Stomach smooth muscle (tissue), 2 donors: ENCODE data around the gene RNF17.

ENCODE experiments used
- H3K27ac ChIP-seq: one replicate; pipeline ENCODE4 v1.7.0; 2013; ENCODE audit warnings: mild to moderate bottlenecking, low read length, inconsistent platforms
- H3K27me3 ChIP-seq, 2 donors: one replicate each; pipeline ENCODE4 v1.7.0; 2013; ENCODE audit warnings: low read length in 2 of 2; ENCODE audit not compliant: insufficient read depth in 2 of 2, control insufficient read depth in 1 of 2
- H3K36me3 ChIP-seq, 2 donors: one replicate each; pipeline ENCODE4 v1.7.0; 2013; ENCODE audit warnings: low read length in 2 of 2; ENCODE audit not compliant: control insufficient read depth in 2 of 2, insufficient read depth in 2 of 2
- H3K4me1 ChIP-seq: one replicate; pipeline ENCODE4 v1.7.0; 2013; ENCODE audit warnings: low read length; ENCODE audit not compliant: control insufficient read depth, insufficient read depth
- H3K4me3 ChIP-seq, 2 donors: one replicate each; pipeline ENCODE4 v1.7.0; 2013; ENCODE audit warnings: low read length in 2 of 2
- H3K9ac ChIP-seq, 2 donors: one replicate each; pipeline ENCODE4 v1.7.0; 2013; ENCODE audit warnings: low read length in 2 of 2, mild to moderate bottlenecking in 1 of 2
- H3K9me3 ChIP-seq, 2 donors: one replicate each; pipeline ENCODE4 v1.7.0; 2013; ENCODE audit warnings: low read length in 2 of 2; ENCODE audit not compliant: control insufficient read depth in 2 of 2
- donor health status: healthy.
- donor health status: Pancreatic carcinoma.

Gene RNF17, protein sequence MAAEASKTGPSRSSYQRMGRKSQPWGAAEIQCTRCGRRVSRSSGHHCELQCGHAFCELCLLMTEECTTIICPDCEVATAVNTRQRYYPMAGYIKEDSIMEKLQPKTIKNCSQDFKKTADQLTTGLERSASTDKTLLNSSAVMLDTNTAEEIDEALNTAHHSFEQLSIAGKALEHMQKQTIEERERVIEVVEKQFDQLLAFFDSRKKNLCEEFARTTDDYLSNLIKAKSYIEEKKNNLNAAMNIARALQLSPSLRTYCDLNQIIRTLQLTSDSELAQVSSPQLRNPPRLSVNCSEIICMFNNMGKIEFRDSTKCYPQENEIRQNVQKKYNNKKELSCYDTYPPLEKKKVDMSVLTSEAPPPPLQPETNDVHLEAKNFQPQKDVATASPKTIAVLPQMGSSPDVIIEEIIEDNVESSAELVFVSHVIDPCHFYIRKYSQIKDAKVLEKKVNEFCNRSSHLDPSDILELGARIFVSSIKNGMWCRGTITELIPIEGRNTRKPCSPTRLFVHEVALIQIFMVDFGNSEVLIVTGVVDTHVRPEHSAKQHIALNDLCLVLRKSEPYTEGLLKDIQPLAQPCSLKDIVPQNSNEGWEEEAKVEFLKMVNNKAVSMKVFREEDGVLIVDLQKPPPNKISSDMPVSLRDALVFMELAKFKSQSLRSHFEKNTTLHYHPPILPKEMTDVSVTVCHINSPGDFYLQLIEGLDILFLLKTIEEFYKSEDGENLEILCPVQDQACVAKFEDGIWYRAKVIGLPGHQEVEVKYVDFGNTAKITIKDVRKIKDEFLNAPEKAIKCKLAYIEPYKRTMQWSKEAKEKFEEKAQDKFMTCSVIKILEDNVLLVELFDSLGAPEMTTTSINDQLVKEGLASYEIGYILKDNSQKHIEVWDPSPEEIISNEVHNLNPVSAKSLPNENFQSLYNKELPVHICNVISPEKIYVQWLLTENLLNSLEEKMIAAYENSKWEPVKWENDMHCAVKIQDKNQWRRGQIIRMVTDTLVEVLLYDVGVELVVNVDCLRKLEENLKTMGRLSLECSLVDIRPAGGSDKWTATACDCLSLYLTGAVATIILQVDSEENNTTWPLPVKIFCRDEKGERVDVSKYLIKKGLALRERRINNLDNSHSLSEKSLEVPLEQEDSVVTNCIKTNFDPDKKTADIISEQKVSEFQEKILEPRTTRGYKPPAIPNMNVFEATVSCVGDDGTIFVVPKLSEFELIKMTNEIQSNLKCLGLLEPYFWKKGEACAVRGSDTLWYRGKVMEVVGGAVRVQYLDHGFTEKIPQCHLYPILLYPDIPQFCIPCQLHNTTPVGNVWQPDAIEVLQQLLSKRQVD (N-terminal part only)

DNA sequence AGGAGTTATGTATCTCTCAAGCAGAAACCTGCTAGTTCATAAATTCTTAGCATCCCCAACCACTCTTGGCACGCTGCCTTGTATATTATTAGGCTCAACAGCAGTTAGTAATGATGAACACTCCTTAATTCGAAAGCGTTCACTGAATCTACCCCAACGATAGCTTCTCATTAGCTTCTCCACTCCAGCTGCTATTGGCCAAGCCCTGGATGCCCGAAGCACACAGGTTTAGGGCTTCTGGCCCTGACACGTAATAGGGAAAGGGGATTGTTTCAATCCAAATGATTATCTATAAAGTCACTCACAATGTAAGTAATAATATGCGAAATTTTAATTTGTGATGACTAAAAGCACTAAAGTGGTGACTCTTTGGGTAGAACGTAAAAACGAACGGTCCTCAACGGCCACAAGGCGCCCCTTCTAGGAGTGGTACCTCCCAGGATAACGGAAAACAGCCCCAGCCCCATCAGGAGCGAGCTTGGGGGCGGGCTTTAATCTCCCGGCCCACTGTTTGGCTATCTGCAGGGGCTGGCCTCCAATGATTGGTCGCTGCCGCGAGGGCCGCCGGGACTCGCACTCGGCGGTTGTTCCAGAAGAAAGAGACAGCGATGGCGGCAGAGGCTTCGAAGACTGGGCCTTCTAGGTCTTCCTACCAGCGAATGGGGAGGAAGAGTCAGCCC lies at the start of gene RNF17:
RNF17 (plus strand) TSS at position 574 of the 680 bp plus-strand sequence; CDS start at position 609, 35 bp downstream.
- H3K36me3 ChIP-seq, result no peaks in the 10 kb centered on the region
- H3K4me3 ChIP-seq, result no peak within 1 kb of the TSS
- no peaks in the 10 kb centered on the region for H3K27me3 ChIP-seq
- H3K9me3 ChIP-seq, result no peaks in the 10 kb centered on the region
- H3K4me1 ChIP-seq, result no peaks in the 10 kb centered on the region
- H3K27ac ChIP-seq, result no peak within 1 kb of the TSS
- no peak within 1 kb of the TSS for H3K9ac ChIP-seq

DNA sequence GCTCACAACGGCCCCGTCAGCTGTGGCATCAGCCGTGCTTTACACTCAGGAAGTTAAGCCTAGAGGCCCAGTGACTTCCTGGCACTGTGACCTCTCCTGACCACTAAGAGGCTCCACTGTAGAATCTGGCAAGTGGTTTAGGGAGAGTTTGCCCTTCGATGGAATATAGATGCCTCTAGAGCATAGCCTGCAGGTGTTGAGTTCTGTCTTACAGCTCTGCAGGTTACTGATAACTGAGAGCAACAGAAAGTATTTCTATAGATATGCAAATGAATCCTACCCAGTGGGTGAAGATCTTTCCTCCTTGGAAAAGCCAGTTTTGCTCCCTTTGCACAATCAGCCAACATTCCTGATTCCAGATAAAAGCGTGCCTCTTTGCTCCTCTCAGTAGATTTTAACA lies 48.0 kb upstream of the RNF17 start:
- H3K36me3 ChIP-seq, result no peaks in the 10 kb centered on the region
- no peak overlapping the region for H3K9ac ChIP-seq
- H3K4me1 ChIP-seq, result peaks cover 7% of the 10 kb centered on the region
- no peak overlapping the region for H3K4me3 ChIP-seq
- no peaks in the 10 kb centered on the region for H3K9me3 ChIP-seq
- no peaks in the 10 kb centered on the region for H3K27me3 ChIP-seq
- H3K27ac ChIP-seq, result no peak overlapping the region

DNA sequence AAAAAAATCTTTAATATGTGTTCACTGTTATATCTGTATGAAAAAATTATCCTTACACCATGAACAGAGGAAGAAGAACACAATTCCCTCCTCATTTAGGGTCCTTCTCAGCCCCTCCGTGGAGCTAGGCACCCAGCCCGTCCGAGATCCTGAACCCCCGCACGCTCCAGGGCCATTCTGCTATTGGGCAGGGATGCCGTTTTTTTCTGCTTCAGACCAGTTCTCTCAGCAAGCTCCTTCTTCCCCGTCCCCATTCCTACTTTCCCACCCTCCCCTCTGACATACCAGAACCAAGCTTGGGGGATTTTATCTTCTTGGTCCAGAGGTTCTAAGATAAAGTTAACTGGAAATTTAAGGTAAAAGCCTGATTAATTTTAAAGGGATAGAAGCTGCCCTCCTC lies 47.5 kb upstream of the RNF17 start:
- Histone ChIP-seq H3K4me3 (no peak overlapping the region), H3K9me3 (no peaks in the 10 kb centered on the region), H3K27ac (no peak overlapping the region), H3K36me3 (no peaks in the 10 kb centered on the region), H3K4me1 (peaks cover 7% of the 10 kb centered on the region), H3K9ac (no peak overlapping the region), H3K27me3 (no peaks in the 10 kb centered on the region)

DNA sequence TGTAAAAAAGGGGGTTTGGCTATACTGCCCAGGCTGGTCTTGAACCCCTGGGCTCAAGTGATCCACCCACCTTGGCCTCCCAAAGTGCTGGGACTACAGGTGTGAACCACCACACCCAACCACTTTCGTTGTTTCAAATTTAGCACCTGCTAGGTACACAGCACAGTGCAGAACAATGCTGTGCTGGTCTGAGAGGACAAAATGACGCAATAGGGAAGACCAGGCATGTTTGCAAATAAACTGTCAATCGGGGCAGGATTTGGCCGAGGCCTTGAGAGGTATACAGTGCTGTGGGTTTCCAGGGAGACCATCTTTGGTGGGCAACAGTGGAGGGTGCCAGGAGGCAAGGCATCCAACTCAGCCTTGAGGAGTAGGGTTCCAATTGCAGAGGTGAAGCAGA lies 46.8 kb upstream of the RNF17 start:
- Histone ChIP-seq H3K27ac (no peak overlapping the region), H3K36me3 (no peaks in the 10 kb centered on the region), H3K27me3 (no peaks in the 10 kb centered on the region), H3K4me1 (peaks cover 7% of the 10 kb centered on the region), H3K9ac (no peak overlapping the region), H3K9me3 (no peaks in the 10 kb centered on the region), H3K4me3 (no peak overlapping the region)

DNA sequence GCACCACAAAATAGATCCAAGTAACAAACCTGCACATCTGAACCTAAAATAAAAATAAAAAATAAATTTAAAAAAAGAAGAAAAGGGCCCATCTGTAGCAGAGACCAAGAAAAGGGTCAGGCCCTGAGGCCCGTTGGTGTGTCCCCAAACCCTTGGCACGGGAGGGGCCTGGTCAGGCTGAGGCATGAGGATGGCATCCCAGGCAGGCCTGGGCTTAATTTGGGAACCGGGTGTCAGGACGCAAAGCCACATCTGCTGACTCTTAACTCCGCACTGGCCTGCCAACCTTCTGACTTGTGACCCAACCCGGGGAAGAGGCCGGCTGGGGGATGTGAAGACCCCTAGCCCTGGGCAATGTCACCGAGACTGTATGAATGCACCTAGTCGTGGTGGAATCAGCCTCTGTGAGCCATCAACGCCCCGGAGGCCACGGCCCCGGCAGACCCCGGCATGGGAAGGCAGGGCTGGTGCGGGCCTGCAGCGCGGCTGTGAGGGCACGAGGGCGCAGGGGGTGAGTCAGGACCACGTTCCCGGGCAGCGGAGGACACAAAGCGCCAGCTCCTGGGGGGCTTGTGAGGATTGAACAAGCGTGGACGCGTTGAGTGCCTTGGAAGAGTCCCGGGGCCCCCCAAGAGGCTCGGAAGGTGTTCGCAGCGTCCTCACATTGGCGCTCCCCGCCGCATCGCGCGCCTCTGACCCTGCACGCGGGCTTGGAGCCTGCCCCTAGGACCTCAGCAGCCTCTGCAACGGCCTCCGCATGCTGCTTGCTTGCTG lies 45.6 kb upstream of the RNF17 start:
- H3K4me1 ChIP-seq, result no peaks in the 10 kb centered on the region
- no peaks in the 10 kb centered on the region for H3K36me3 ChIP-seq
- no peak overlapping the region for H3K27ac ChIP-seq
- no peak overlapping the region for H3K4me3 ChIP-seq
- no peak overlapping the region for H3K9ac ChIP-seq
- no peaks in the 10 kb centered on the region for H3K9me3 ChIP-seq
- no peaks in the 10 kb centered on the region for H3K27me3 ChIP-seq

DNA sequence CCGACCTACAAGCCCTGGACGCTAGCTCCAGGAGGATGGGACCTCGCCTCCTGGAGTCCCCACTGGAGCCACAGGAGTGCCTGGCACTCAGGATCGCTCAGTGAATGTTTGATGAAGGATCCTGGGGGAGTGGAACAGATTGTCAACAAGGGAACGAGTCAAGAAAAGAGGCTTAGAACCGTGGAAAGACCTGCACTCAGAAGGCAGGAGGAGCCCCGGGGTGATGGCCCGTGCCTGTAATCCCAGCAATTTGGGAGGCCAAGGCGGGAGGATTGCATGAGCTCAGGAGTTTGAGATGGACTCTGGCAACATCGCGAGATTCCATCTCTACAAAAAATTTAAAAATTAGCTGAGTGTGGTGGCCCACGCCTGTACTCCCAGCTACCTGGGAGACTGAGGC lies 44.8 kb upstream of the RNF17 start:
- Histone ChIP-seq H3K4me3 (no peak overlapping the region), H3K36me3 (no peaks in the 10 kb centered on the region), H3K9ac (no peak overlapping the region)

DNA sequence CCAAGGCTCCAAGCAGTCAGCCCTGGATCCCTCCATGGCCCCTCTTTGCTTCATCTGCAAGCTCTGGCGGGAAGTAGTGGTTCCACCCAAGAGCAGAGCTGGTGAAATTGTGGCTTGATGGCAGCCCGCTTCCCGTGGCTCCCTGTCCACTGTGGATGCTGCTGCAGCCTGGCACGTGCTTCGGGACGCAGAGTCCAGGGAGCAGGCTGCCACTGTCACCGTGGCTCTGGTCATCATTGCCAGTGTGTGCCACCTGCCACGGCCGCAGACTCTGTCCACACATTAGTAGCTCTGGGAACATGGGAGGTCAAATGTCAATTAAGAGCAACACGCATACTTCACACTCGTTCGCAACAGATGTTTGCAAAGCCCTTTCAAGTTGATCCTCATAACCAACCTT lies 40.8 kb upstream of the RNF17 start:
- Histone ChIP-seq H3K27me3 (peaks cover 0 to 3% of the 10 kb centered on the region in 2 donors), H3K4me3 (no peak overlapping the region), H3K4me1 (no peaks in the 10 kb centered on the region), H3K9me3 (no peaks in the 10 kb centered on the region), H3K27ac (no peak overlapping the region), H3K9ac (no peak overlapping the region), H3K36me3 (no peaks in the 10 kb centered on the region)

More for the DNA sequence above, 44.8 kb upstream of the RNF17 start:
- no peaks in the 10 kb centered on the region for H3K27me3 ChIP-seq
- H3K9me3 ChIP-seq, result no peaks in the 10 kb centered on the region
- no peaks in the 10 kb centered on the region for H3K4me1 ChIP-seq
- no peak overlapping the region for H3K27ac ChIP-seq

DNA sequence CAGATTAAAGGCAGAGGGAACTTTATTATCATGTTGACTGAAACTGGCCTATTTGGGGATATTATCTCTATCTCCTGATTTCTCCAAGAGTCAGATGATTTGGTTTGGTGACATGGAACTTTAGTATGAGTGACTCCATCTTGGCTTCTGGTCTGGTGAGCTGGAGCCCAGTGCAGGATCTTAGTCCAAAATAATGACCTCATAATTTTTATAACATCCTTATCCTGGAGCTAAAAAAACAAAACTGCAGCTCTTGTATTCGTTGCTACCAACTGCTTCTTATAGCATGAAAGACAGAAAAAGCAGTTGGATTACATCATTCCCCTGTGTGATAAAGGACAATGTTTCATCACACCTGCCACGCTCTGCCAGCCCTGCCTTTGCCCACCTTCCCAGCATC lies 39.3 kb upstream of the RNF17 start:
- no peaks in the 10 kb centered on the region for H3K36me3 ChIP-seq
- H3K9ac ChIP-seq, result no peak overlapping the region
- no peaks in the 10 kb centered on the region for H3K9me3 ChIP-seq
- peaks cover 0 to 3% of the 10 kb centered on the region in 2 donors for H3K27me3 ChIP-seq
- no peak overlapping the region for H3K4me3 ChIP-seq
- no peak overlapping the region for H3K27ac ChIP-seq
- no peaks in the 10 kb centered on the region for H3K4me1 ChIP-seq

DNA sequence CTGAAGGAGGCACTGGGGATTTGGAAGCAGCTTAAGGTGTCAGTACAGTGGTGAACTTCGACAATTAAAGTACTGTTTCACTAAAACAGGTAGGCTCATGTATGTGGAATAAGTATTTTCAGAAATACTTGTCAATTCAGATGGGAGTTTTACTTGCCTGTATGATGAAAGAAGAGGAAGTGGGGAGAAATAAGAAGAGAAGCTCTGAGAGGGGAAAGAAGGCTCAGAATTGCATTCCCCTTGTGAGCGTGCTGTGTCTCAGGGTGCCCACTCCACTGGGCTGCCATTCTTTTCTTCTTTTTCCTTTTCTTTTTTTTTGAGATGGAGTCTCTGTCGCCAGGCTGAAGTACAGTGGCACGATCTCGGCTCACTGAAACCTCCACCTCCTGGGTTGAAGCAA lies 38.6 kb upstream of the RNF17 start:
- H3K9ac ChIP-seq, result no peak overlapping the region
- H3K9me3 ChIP-seq, result no peaks in the 10 kb centered on the region
- no peaks in the 10 kb centered on the region for H3K36me3 ChIP-seq
- no peaks in the 10 kb centered on the region for H3K4me1 ChIP-seq
- no peak overlapping the region for H3K27ac ChIP-seq
- peaks cover 0 to 3% of the 10 kb centered on the region in 2 donors for H3K27me3 ChIP-seq
- H3K4me3 ChIP-seq, result no peak overlapping the region
